ENCODE data around the gene EPHB6.

EPHB6 gene

DNA sequence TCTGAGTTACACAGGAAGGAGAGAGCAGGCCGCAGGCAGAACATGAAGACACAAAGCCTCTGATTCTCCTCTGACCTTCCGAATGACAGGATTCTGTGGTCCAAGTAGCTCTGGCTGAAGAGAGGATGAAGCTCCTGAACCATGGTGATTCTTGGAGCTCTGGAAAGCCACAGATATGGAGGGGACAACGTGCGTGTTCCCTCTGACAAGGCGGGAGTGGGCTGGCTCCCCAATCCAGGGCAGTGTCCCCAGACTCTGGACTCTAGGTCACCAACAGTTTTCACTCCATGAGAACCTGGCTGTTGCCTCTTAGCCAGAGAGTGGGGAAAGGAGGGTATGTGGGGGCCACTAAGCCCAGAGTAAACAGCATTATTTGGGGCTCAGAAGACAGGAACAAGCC lies 38.1 kb downstream of the EPHB6 start:
- no peaks in the 10 kb centered on the region for H3K4me1 ChIP-seq
- no peak overlapping the region for H3K4me3 ChIP-seq
- H3K9me3 ChIP-seq: no peaks in the 10 kb centered on the region
- H3K27me3 ChIP-seq: peaks cover 0 to 17% of the 10 kb centered on the region in 2 donors
- no peak overlapping the region for H3K27ac ChIP-seq
- TF ChIP-seq, protein P1, sequence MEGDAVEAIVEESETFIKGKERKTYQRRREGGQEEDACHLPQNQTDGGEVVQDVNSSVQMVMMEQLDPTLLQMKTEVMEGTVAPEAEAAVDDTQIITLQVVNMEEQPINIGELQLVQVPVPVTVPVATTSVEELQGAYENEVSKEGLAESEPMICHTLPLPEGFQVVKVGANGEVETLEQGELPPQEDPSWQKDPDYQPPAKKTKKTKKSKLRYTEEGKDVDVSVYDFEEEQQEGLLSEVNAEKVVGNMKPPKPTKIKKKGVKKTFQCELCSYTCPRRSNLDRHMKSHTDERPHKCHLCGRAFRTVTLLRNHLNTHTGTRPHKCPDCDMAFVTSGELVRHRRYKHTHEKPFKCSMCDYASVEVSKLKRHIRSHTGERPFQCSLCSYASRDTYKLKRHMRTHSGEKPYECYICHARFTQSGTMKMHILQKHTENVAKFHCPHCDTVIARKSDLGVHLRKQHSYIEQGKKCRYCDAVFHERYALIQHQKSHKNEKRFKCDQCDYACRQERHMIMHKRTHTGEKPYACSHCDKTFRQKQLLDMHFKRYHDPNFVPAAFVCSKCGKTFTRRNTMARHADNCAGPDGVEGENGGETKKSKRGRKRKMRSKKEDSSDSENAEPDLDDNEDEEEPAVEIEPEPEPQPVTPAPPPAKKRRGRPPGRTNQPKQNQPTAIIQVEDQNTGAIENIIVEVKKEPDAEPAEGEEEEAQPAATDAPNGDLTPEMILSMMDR (IDR thresholded peaks at IDR 0.05): no peak
- no peak for DNase-seq
- H3K36me3 ChIP-seq: no peaks in the 10 kb centered on the region
- intact Hi-C loops (cut with DNase I; ENCODE audit: low total_unique reads): no loop called here

DNA sequence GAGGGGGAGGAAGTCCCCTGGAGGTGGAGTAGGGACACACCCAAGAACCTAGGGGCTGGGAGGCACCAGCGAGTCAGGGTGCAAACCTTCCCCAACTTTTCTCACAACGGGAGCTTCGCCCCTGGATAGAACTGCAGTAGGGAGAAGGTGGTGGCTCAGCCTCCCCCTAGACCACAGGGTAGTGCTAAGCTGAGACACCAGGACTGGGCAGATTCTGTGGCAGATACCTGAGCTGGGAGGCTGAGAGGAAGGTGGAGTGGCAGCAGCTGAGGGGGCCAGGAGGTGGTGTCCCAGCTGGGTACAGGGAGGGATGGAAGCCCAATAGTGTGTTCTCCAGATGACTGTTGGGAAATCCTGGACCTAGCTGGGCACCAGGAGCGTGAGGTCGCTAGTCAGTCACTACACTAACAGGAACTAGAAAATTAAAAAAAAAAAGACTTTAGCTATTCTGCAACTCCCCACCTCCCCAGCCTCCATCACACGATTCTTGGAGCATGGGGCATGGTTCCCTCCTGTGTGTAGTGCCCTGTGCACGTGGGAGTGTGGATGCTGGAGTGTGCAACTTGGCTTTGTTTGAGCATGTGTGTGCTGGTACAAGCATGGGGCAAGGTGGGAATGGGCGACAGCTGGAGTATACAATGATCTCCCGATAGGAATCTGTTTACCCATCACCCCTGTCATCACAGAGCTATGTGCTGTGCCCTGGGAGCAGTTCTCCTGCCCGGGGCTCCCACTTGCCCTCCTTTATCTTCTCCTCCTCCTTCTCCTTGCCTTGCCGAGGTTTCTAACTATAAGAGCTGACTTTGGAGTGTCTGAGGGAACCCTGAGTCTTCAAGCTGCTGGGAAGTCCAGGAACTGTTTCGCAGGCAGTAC lies 39.5 kb downstream of the EPHB6 start:
- H3K27me3 ChIP-seq: peaks cover 0 to 11% of the 10 kb centered on the region in 2 donors
- H3K4me1 ChIP-seq: no peaks in the 10 kb centered on the region
- DNase-seq: no peak
- no peak overlapping the region for H3K27ac ChIP-seq
- H3K4me3 ChIP-seq: no peak overlapping the region
- H3K36me3 ChIP-seq: no peaks in the 10 kb centered on the region
- TF ChIP-seq, protein P1 (IDR thresholded peaks at IDR 0.05): no peak
- no peaks in the 10 kb centered on the region for H3K9me3 ChIP-seq
- intact Hi-C loops (cut with DNase I; ENCODE audit: low total_unique reads): no loop called here

DNA sequence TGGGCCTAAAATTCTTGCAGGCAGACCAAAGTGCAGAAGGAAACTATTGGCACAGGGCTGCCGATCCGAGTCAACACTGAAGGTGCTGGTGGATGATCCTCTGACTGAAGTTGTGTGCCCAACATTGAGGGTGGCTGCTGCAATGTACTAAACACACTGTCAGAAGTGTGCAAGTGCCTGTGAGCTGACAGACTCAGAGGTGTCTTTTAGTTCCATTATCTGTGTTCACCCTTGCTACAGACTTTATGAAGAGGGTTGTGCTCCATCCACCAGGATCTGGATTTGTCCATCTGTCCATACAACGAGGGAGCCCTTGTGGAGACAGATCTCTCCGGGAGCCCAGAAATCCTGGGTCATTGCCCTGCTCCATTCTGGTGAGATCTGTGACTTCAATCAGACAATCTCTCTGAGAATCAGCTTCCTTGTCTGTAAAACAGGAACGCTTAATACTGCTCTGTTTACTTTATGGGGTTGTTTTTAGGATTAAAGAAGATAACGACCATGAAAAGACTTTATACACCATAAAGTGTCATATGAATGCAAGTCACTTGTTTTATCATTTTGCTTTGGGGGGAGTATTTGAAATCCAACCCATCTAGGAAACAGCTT lies 40.2 kb downstream of the EPHB6 start:
- Histone ChIP-seq H3K4me1 (no peaks in the 10 kb centered on the region), H3K4me3 (no peak overlapping the region), H3K9me3 (no peaks in the 10 kb centered on the region), H3K36me3 (no peaks in the 10 kb centered on the region), H3K27ac (no peak overlapping the region), H3K27me3 (peaks cover 0 to 11% of the 10 kb centered on the region in 2 donors)
- intact Hi-C loops (cut with DNase I; ENCODE audit: low total_unique reads): no loop called here
- DNase-seq: no peak
- TF ChIP-seq, protein P1 (IDR thresholded peaks at IDR 0.05): no peak

DNA sequence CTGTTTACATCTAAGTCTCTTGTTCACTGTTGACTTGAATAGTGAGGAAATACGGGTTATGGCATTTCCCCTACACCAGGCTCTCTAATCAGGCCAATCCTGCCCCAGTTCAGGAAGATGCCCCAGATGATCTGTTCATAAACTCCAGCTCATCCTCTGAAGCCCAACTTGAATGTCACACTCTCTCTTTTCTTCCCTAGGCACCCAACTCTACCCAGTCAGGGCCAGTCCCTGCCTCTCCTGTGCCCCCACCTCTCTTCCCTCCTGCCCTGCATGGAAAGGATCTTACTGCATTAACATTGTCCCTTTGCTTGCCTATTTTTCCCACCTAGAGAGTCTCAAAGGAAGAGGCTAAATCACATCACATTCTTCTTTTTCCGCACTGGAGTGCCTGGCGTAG lies 41.3 kb downstream of the EPHB6 start:
- Histone ChIP-seq H3K4me1 (no peaks in the 10 kb centered on the region), H3K36me3 (no peaks in the 10 kb centered on the region), H3K27me3 (peaks cover 0 to 11% of the 10 kb centered on the region in 2 donors), H3K9me3 (no peaks in the 10 kb centered on the region), H3K27ac (no peak overlapping the region), H3K4me3 (no peak overlapping the region)
- intact Hi-C loops (cut with DNase I; ENCODE audit: low total_unique reads): no loop called here
- DNase-seq: no peak
- TF ChIP-seq, protein P1 (IDR thresholded peaks at IDR 0.05): no peak

- Histone ChIP-seq H3K9me3 (no peaks in the 10 kb centered on the region), H3K36me3 (no peaks in the 10 kb centered on the region), H3K4me1 (no peaks in the 10 kb centered on the region), H3K4me3 (no peak overlapping the region), H3K27me3 (peaks cover 0 to 7% of the 10 kb centered on the region in 2 donors), H3K27ac (no peak overlapping the region)
- intact Hi-C loops (cut with DNase I; ENCODE audit: low total_unique reads): no loop called here
- TF ChIP-seq, protein P1 (IDR thresholded peaks at IDR 0.05): no peak
- DNase-seq: no peak
These were observed 42.0 kb downstream of the EPHB6 start for GRCh38 chr7:142896741-142897379.
